Measurements from ENCODE around the gene RPH3AL.

The RPH3AL gene

GRCh38 chr17:337866-338265, 14.7 kb downstream of the RPH3AL start:
- TF ChIP-seq, protein P1, sequence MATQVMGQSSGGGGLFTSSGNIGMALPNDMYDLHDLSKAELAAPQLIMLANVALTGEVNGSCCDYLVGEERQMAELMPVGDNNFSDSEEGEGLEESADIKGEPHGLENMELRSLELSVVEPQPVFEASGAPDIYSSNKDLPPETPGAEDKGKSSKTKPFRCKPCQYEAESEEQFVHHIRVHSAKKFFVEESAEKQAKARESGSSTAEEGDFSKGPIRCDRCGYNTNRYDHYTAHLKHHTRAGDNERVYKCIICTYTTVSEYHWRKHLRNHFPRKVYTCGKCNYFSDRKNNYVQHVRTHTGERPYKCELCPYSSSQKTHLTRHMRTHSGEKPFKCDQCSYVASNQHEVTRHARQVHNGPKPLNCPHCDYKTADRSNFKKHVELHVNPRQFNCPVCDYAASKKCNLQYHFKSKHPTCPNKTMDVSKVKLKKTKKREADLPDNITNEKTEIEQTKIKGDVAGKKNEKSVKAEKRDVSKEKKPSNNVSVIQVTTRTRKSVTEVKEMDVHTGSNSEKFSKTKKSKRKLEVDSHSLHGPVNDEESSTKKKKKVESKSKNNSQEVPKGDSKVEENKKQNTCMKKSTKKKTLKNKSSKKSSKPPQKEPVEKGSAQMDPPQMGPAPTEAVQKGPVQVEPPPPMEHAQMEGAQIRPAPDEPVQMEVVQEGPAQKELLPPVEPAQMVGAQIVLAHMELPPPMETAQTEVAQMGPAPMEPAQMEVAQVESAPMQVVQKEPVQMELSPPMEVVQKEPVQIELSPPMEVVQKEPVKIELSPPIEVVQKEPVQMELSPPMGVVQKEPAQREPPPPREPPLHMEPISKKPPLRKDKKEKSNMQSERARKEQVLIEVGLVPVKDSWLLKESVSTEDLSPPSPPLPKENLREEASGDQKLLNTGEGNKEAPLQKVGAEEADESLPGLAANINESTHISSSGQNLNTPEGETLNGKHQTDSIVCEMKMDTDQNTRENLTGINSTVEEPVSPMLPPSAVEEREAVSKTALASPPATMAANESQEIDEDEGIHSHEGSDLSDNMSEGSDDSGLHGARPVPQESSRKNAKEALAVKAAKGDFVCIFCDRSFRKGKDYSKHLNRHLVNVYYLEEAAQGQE (IDR thresholded peaks at IDR 0.05; ENCODE audit: low read depth): no peak
- TF ChIP-seq, protein P2, sequence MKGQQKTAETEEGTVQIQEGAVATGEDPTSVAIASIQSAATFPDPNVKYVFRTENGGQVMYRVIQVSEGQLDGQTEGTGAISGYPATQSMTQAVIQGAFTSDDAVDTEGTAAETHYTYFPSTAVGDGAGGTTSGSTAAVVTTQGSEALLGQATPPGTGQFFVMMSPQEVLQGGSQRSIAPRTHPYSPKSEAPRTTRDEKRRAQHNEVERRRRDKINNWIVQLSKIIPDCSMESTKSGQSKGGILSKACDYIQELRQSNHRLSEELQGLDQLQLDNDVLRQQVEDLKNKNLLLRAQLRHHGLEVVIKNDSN (IDR thresholded peaks at IDR 0.05): no peak
- TF ChIP-seq MAX (IDR thresholded peaks at IDR 0.05): no peak
- no peak for TF ChIP-seq TCF12 (IDR thresholded peaks at IDR 0.05; ENCODE audit: low read depth)
- TF ChIP-seq RAD21 (IDR thresholded peaks at IDR 0.05; ENCODE audit: low read depth): no peak
- no peak for TF ChIP-seq CREB1 (IDR thresholded peaks at IDR 0.05; ENCODE audit: low read depth)
- no peak for TF ChIP-seq ZBTB7A (IDR thresholded peaks at IDR 0.05; ENCODE audit: low read depth)
- no peak for TF ChIP-seq FOXM1 (IDR thresholded peaks at IDR 0.05; ENCODE audit: borderline replicate concordance, low read depth)
- TF ChIP-seq EP300 (IDR thresholded peaks at IDR 0.05; ENCODE audit: borderline replicate concordance): no peak
- no peak for TF ChIP-seq TEAD4 (IDR thresholded peaks at IDR 0.05)
- TF ChIP-seq YY1 (IDR thresholded peaks at IDR 0.05; ENCODE audit: low read depth): no peak
- no peak for TF ChIP-seq NFIC (IDR thresholded peaks at IDR 0.05)
- no peak for TF ChIP-seq EGR1 (IDR thresholded peaks at IDR 0.05)
- TF ChIP-seq CEBPB (IDR thresholded peaks at IDR 0.05): no peak
- TF ChIP-seq TAF1 (IDR thresholded peaks at IDR 0.05; ENCODE audit: low read depth): no peak

DNA sequence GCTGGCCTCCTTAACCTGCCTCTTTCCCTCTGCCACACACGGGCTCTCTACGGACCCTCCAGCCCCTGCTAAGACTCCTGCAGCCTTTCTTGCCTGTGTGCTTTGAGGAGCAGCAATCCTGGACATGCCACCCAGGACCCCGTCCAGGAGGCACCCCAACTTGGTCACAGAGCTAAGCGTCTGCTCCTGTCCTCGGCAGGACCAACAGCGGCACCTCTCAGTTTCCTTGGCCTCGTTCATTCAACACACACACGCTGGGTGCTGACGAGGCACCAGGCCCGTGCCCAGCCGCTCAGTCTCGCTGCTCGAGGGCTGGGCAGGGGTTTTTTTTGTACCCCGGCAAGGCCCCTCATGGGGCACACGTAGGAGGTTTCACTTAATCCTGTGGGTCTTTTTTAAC, 15.2 kb downstream of the RPH3AL start:
- TF ChIP-seq RAD21 (IDR thresholded peaks at IDR 0.05; ENCODE audit: low read depth) (no peak), NFIC (IDR thresholded peaks at IDR 0.05) (no peak), FOXM1 (IDR thresholded peaks at IDR 0.05; ENCODE audit: borderline replicate concordance, low read depth) (no peak), EP300 (IDR thresholded peaks at IDR 0.05; ENCODE audit: borderline replicate concordance) (no peak), TEAD4 (IDR thresholded peaks at IDR 0.05) (no peak), YY1 (IDR thresholded peaks at IDR 0.05; ENCODE audit: low read depth) (no peak), CEBPB (IDR thresholded peaks at IDR 0.05) (no peak), ZBTB7A (IDR thresholded peaks at IDR 0.05; ENCODE audit: low read depth) (no peak), TAF1 (IDR thresholded peaks at IDR 0.05; ENCODE audit: low read depth) (no peak), TCF12 (IDR thresholded peaks at IDR 0.05; ENCODE audit: low read depth) (no peak), MAX (IDR thresholded peaks at IDR 0.05) (no peak), CREB1 (IDR thresholded peaks at IDR 0.05; ENCODE audit: low read depth) (no peak), EGR1 (IDR thresholded peaks at IDR 0.05) (no peak)
- TF ChIP-seq, protein P2 (IDR thresholded peaks at IDR 0.05): no peak
- TF ChIP-seq, protein P1 (IDR thresholded peaks at IDR 0.05; ENCODE audit: low read depth): no peak

GRCh38 chr17:337022-337420, 15.6 kb downstream of the RPH3AL start:
- no peak for TF ChIP-seq RAD21 (IDR thresholded peaks at IDR 0.05; ENCODE audit: low read depth)
- no peak for TF ChIP-seq CREB1 (IDR thresholded peaks at IDR 0.05; ENCODE audit: low read depth)
- TF ChIP-seq ZBTB7A (IDR thresholded peaks at IDR 0.05; ENCODE audit: low read depth): no peak
- TF ChIP-seq TEAD4 (IDR thresholded peaks at IDR 0.05): no peak
- TF ChIP-seq, protein P2 (IDR thresholded peaks at IDR 0.05): no peak
- TF ChIP-seq, protein P1 (IDR thresholded peaks at IDR 0.05; ENCODE audit: low read depth): no peak
- TF ChIP-seq TCF12 (IDR thresholded peaks at IDR 0.05; ENCODE audit: low read depth): no peak
- no peak for TF ChIP-seq TAF1 (IDR thresholded peaks at IDR 0.05; ENCODE audit: low read depth)
- TF ChIP-seq NFIC (IDR thresholded peaks at IDR 0.05): no peak
- no peak for TF ChIP-seq EGR1 (IDR thresholded peaks at IDR 0.05)
- TF ChIP-seq YY1 (IDR thresholded peaks at IDR 0.05; ENCODE audit: low read depth): no peak
- no peak for TF ChIP-seq EP300 (IDR thresholded peaks at IDR 0.05; ENCODE audit: borderline replicate concordance)
- TF ChIP-seq MAX (IDR thresholded peaks at IDR 0.05): no peak
- TF ChIP-seq FOXM1 (IDR thresholded peaks at IDR 0.05; ENCODE audit: borderline replicate concordance, low read depth): no peak
- TF ChIP-seq CEBPB (IDR thresholded peaks at IDR 0.05): no peak

All from Ishikawa (cell line).